Caco-2 (cell line): ENCODE results near the gene NDUFS4. TPM values are rescaled to one million over a fixed set of nuclear protein-coding genes. Genes with fewer than 3 reads are reported as not detected.
"Not testable (repeated sequence)": the region's sequence is repeated elsewhere in the genome, so short reads cannot be mapped to it uniquely, and the experiment has no call there.

ENCODE experiments used
- BruUV-seq: library from RNA; stranded (reverse); fragments of 400-500 nt; replicated peaks from 2 replicates; lab custom pipeline; 2021; lab: Mats Ljungman, UMichigan
- CTCF ChIA-PET: fragments of 300-600 bp; sonication (Branson Sonifier 250); formaldehyde crosslinking; loops from one replicate; lab custom pipeline; 2022; ENCODE audit warnings: antibody characterized with exemption; lab: Charles Lee
- POLR2A ChIA-PET: fragments of 300-600 bp; sonication (Branson Sonifier 250); formaldehyde crosslinking; loops from one replicate; lab custom pipeline; 2022; ENCODE audit warnings: antibody characterized with exemption; lab: Charles Lee
- DNase-seq, 2 experiments: peaks; one replicate each; pipeline versions ENCODE4 v3.0.0 to v3.0.0-alpha.2; 2020 to 2022
- H3K27me3 ChIP-seq: replicated peaks from 2 replicates; pipeline ENCODE4 v1.6.0; 2011; ENCODE audit warnings: low read length; ENCODE audit not compliant: control insufficient read depth, insufficient read depth
- H3K36me3 ChIP-seq: 2 replicates; pipeline ENCODE4 v1.5.1; 2011; ENCODE audit warnings: low read length; ENCODE audit not compliant: control insufficient read depth, insufficient read depth
- H3K4me1 ChIP-seq: fragments of 250-450 bp; sonication (Bioruptor Pico); 2 replicates; pipeline ENCODE4 v1.5.1; 2020; ENCODE audit warnings: mild to moderate bottlenecking
- H3K4me3 ChIP-seq: 2 replicates; pipeline ENCODE4 v1.5.1; 2011; ENCODE audit warnings: low read depth, mild to moderate bottlenecking, control low read depth, low read length
- H3K9me3 ChIP-seq: fragments of 250-450 bp; sonication (Bioruptor Pico); 2 replicates; pipeline ENCODE4 v1.5.1; 2020; ENCODE audit warnings: mild to moderate bottlenecking, moderate library complexity
- H3K27ac Mint-ChIP-seq: one replicate; pipeline ENCODE4 v1.8.0; 2022; ENCODE audit warnings: mixed read lengths; ENCODE audit not compliant: unreplicated experiment
- H3K27me3 Mint-ChIP-seq: one replicate; pipeline ENCODE4 v1.8.0; 2022; ENCODE audit warnings: mixed read lengths; ENCODE audit not compliant: insufficient read depth, unreplicated experiment
- H3K36me3 Mint-ChIP-seq: one replicate; pipeline ENCODE4 v1.8.0; 2022; ENCODE audit warnings: mild to moderate bottlenecking, mixed read lengths; ENCODE audit not compliant: insufficient read depth, unreplicated experiment
- H3K4me1 Mint-ChIP-seq: one replicate; pipeline ENCODE4 v1.8.0; 2022; ENCODE audit warnings: low read depth, mixed read lengths; ENCODE audit not compliant: unreplicated experiment
- H3K4me3 Mint-ChIP-seq: one replicate; pipeline ENCODE4 v1.8.0; 2022; ENCODE audit warnings: mild to moderate bottlenecking, moderate library complexity, mixed read lengths; ENCODE audit not compliant: unreplicated experiment
- H3K9me3 Mint-ChIP-seq: one replicate; pipeline ENCODE4 v1.8.0; 2022; ENCODE audit warnings: mixed read lengths; ENCODE audit not compliant: unreplicated experiment
- CTCF ChIP-seq, 2 experiments: fragments of 200-600 bp in 1 of 2; IDR thresholded peaks; 1 replicate in 1 of 2; 2 replicates in 1 of 2; pipeline versions ENCODE4 v1.5.1 to v1.8.0; 2011 to 2022; ENCODE audit warnings: antibody characterized with exemption in 1 of 2, control low read depth in 1 of 2, inconsistent platforms in 1 of 2, low read depth in 1 of 2, low read length in 1 of 2, mild to moderate bottlenecking in 1 of 2, moderate library complexity in 1 of 2; ENCODE audit not compliant: insufficient read depth in 1 of 2, severe bottlenecking in 1 of 2, unreplicated experiment in 1 of 2
- intact Hi-C: fragments of 100-400 bp; cut with micrococcal nuclease; formaldehyde crosslinking; loops from one replicate; pipeline ENCODE4 v1.10.0; 2022; ENCODE audit not compliant: unreplicated experiment
- total RNA-seq: library from RNA; stranded (reverse); gene quantifications from 2 replicates; pipeline ENCODE4 v1.2.3, GENCODE V29; 2022

The NDUFS4 gene
- total RNA-seq, 1 experiment from 2014 or later, result 103 TPM

DNA sequence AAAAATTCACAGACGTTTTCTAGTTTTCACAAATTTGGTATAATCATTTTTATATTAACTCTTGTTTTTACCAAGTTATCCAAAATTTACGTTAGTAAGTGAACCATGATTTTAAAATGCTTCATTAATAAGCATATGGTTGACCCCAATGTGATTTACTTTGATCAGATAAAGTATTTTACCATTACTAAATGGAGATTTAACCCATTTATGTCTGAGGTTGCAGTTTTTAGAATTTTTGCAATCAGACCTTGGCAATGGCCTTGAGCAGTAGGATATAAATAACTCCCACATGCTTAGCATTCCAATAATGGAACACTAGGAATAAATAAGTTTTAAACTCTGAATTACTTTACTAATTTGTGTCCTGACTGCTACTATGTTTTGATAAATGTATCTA is 84.6 kb downstream of the NDUFS4 start:
- POLR2A ChIA-PET, result no interaction called here
- H3K4me1 ChIP-seq, result peaks cover 2% of the 10 kb centered on the region; the same call in 1 of the 2 replicates
- TF ChIP-seq CTCF (IDR thresholded peaks at IDR 0.05; ENCODE audit: insufficient read depth in 1 of 2, low read depth in 1 of 2, low read length in 1 of 2, severe bottlenecking in 1 of 2, unreplicated experiment in 1 of 2), result no peak
- H3K27me3 ChIP-seq, result no peaks in the 10 kb centered on the region
- no peaks in the 10 kb centered on the region for H3K9me3 ChIP-seq
- no peaks in the 10 kb centered on the region for H3K36me3 ChIP-seq
- no peak overlapping the region for H3K4me3 ChIP-seq
- H3K9me3 Mint-ChIP-seq, result no peaks in the 10 kb centered on the region
- intact Hi-C loops, result no loop called here
- H3K36me3 Mint-ChIP-seq, result peaks cover 12% of the 10 kb centered on the region
- no peak for DNase-seq
- no peaks in the 10 kb centered on the region for H3K27me3 Mint-ChIP-seq
- H3K4me1 Mint-ChIP-seq, result peaks cover 6% of the 10 kb centered on the region
- no peak overlapping the region for H3K4me3 Mint-ChIP-seq
- CTCF ChIA-PET, result no interaction called here
- no peak overlapping the region for H3K27ac Mint-ChIP-seq
- BruUV-seq, result no TSS peak

- H3K4me1 Mint-ChIP-seq, result no peaks in the 10 kb centered on the region
- Histone ChIP-seq H3K4me3 (no peak overlapping the region), H3K4me1 (peaks cover 9% of the 10 kb centered on the region; the same call in 1 of the 2 replicates), H3K9me3 (no peaks in the 10 kb centered on the region), H3K27me3 (no peaks in the 10 kb centered on the region), H3K36me3 (no peaks in the 10 kb centered on the region)
- no peaks in the 10 kb centered on the region for H3K27me3 Mint-ChIP-seq
- TF ChIP-seq CTCF (IDR thresholded peaks at IDR 0.05; ENCODE audit: insufficient read depth in 1 of 2, low read depth in 1 of 2, low read length in 1 of 2, severe bottlenecking in 1 of 2, unreplicated experiment in 1 of 2), result no peak
- intact Hi-C loops, result no loop called here
- POLR2A ChIA-PET, result no interaction called here
- no TSS peak for BruUV-seq
- peaks cover 12% of the 10 kb centered on the region for H3K36me3 Mint-ChIP-seq
- H3K4me3 Mint-ChIP-seq, result no peak overlapping the region
- H3K27ac Mint-ChIP-seq, result no peak overlapping the region
- CTCF ChIA-PET, result no interaction called here
- no peak for DNase-seq
- H3K9me3 Mint-ChIP-seq, result no peaks in the 10 kb centered on the region
Observed at GRCh38 chr5:53649352-53649751, 88.9 kb downstream of the NDUFS4 start.

GRCh38 chr5:53660573-53660972 is 100.1 kb downstream of the NDUFS4 start:
- not testable (repeated sequence) for BruUV-seq

DNA sequence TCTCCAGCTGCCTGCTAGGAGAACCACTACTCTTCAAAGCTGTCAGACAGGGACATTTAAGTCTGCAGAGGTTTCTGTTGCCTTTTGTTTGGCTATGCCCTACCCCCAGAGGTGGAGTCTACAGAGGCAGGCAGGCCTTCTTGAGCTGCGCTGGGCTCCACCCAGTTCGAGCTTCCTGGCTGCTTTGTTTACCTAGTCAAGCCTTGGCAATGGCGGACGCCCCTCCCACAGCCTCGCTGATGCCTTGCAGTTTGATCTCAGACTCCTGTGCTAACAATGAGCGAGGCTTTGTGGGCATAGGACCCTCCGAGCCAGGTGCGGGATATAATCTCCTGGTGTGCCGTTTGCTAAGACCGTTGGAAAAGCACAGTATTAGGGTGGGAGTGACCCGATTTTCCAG is 104.9 kb downstream of the NDUFS4 start:
- BruUV-seq, H3K27me3 ChIP-seq, CTCF ChIA-PET, H3K4me3 ChIP-seq, H3K36me3 Mint-ChIP-seq, H3K9me3 ChIP-seq, H3K4me1 ChIP-seq, H3K4me1 Mint-ChIP-seq, POLR2A ChIA-PET, H3K27me3 Mint-ChIP-seq, DNase-seq, H3K4me3 Mint-ChIP-seq, H3K36me3 ChIP-seq, intact Hi-C loops, H3K27ac Mint-ChIP-seq, H3K9me3 Mint-ChIP-seq: not testable (repeated sequence)

More at GRCh38 chr5:53660573-53660972, 100.1 kb downstream of the NDUFS4 start:
- H3K9me3 ChIP-seq, H3K4me1 ChIP-seq, H3K4me3 ChIP-seq, H3K4me1 Mint-ChIP-seq, H3K36me3 ChIP-seq, H3K27me3 ChIP-seq, DNase-seq, H3K27me3 Mint-ChIP-seq, H3K9me3 Mint-ChIP-seq, H3K36me3 Mint-ChIP-seq, H3K4me3 Mint-ChIP-seq, H3K27ac Mint-ChIP-seq, intact Hi-C loops, CTCF ChIA-PET, POLR2A ChIA-PET: not testable (repeated sequence)
